Endothelial cell of umbilical vein (primary cell): ENCODE data around the gene CTTNBP2. TPM values are rescaled to one million over a fixed set of nuclear protein-coding genes. Genes with fewer than 3 reads are reported as not detected.

Source experiments
- BruUV-seq: library from RNA; stranded (reverse); fragments of 400-500 nt; replicated peaks from 2 replicates; lab custom pipeline; 2021; lab: Mats Ljungman, UMichigan
- CTCF ChIA-PET: fragments of 300-600, 350-600 bp; sonication (Branson Sonifier 250); formaldehyde crosslinking; loops from one replicate; lab custom pipeline; 2021; ENCODE audit warnings: antibody characterized with exemption, inconsistent platforms; lab: Charles Lee
- POLR2A ChIA-PET: fragments of 300-600, 350-600 bp; sonication (Branson Sonifier 250); formaldehyde crosslinking; loops from one replicate; lab custom pipeline; 2021; ENCODE audit warnings: antibody characterized with exemption, inconsistent platforms; lab: Charles Lee
- DNase-seq: peaks from one replicate; pipeline ENCODE4 v3.0.0-alpha.2; 2011; ENCODE audit warnings: low read depth, low spot score
- FAIRE-seq: peaks from 2 replicates; lab custom pipeline; 2011; peaks lifted over from hg19 to GRCh38; lab: Jason Lieb, UNC
- H2AFZ ChIP-seq: 2 replicates; pipeline ENCODE4 v1.6.0; 2012; ENCODE audit warnings: low read depth, low read length, control low read depth, inconsistent platforms
- H3K27ac ChIP-seq: 2 replicates; pipeline ENCODE4 v1.5.1; 2011; ENCODE audit warnings: low read depth, mild to moderate bottlenecking, control low read depth, low read length, moderate library complexity; ENCODE audit not compliant: insufficient read depth
- H3K27me3 ChIP-seq, 2 experiments: 2 replicates each; pipeline versions ENCODE4 v1.6.0 to v1.6.1; 2011; ENCODE audit warnings: low read length in 2 of 2, mixed read lengths in 1 of 2; ENCODE audit not compliant: control insufficient read depth in 2 of 2, insufficient read depth in 2 of 2
- H3K36me3 ChIP-seq, 2 experiments: 2 replicates in 1 of 2; 3 replicates in 1 of 2; pipeline ENCODE4 v1.5.1; 2011; ENCODE audit warnings: low read length in 2 of 2, mild to moderate bottlenecking in 1 of 2, moderate library complexity in 1 of 2; ENCODE audit not compliant: control insufficient read depth in 2 of 2, insufficient read depth in 2 of 2; ENCODE audit errors: extremely low read depth in 1 of 2
- H3K4me1 ChIP-seq: 3 replicates; pipeline ENCODE4 v1.5.1; 2011; ENCODE audit warnings: mild to moderate bottlenecking, low read length; ENCODE audit not compliant: control insufficient read depth, insufficient read depth; ENCODE audit errors: extremely low read depth
- H3K4me2 ChIP-seq: 2 replicates; pipeline ENCODE4 v1.6.1; 2011; ENCODE audit warnings: low read length, control low read depth, mixed read lengths; ENCODE audit not compliant: insufficient read depth
- H3K4me3 ChIP-seq, 3 experiments: fragments of 200-600 bp in 1 of 3; sonication (generic), shearing (Covaris generic) in 1 of 3; replicated peaks in 1 of 3; 2 replicates each; pipeline ENCODE4 v1.5.1; 2011 to 2016; ENCODE audit warnings: control low read depth in 3 of 3, low read length in 3 of 3, mild to moderate bottlenecking in 2 of 3, inconsistent platforms in 1 of 3, low read depth in 1 of 3, moderate library complexity in 1 of 3; ENCODE audit not compliant: insufficient read depth in 1 of 3
- H3K79me2 ChIP-seq: 2 replicates; pipeline ENCODE4 v1.6.0; 2012; ENCODE audit warnings: low read length, inconsistent platforms; ENCODE audit not compliant: control insufficient read depth, insufficient read depth
- H3K9ac ChIP-seq: replicated peaks from 2 replicates; pipeline ENCODE3; 2011; ENCODE audit warnings: low read length, control low read depth; ENCODE audit not compliant: insufficient read depth; ENCODE audit errors: extremely low read depth
- H3K9me1 ChIP-seq: replicated peaks from 3 replicates; pipeline ENCODE4 v1.6.0; 2011; ENCODE audit warnings: mild to moderate bottlenecking, low read length; ENCODE audit not compliant: control insufficient read depth, insufficient read depth; ENCODE audit errors: extremely low read depth
- H3K9me3 ChIP-seq: replicated peaks from 2 replicates; pipeline ENCODE4 v1.5.1; 2012; ENCODE audit warnings: low read length, inconsistent platforms; ENCODE audit not compliant: control insufficient read depth, insufficient read depth
- H4K20me1 ChIP-seq: replicated peaks from 2 replicates; pipeline ENCODE3; 2011; ENCODE audit warnings: mild to moderate bottlenecking, low read length; ENCODE audit not compliant: control insufficient read depth, insufficient read depth; ENCODE audit errors: extremely low read depth
- CTCF ChIP-seq, 2 donors: IDR thresholded peaks; 1 replicate in 1 of 2; 2 replicates in 1 of 2; pipeline ENCODE4 v1.5.1; 2011; ENCODE audit warnings: low read length in 2 of 2, mild to moderate bottlenecking in 2 of 2, moderate library complexity in 2 of 2, control low read depth in 1 of 2, inconsistent platforms in 1 of 2, low read depth in 1 of 2; ENCODE audit not compliant: insufficient read depth in 1 of 2; ENCODE audit errors: extremely low read depth in 1 of 2
- EZH2 ChIP-seq: IDR thresholded peaks from 2 replicates; pipeline ENCODE4 v1.6.1; 2012; ENCODE audit warnings: borderline replicate concordance, low read depth, mild to moderate bottlenecking, moderate library complexity, low read length, inconsistent platforms; ENCODE audit not compliant: severe bottlenecking
- FOS ChIP-seq: IDR thresholded peaks from 2 replicates; pipeline ENCODE4 v1.6.1; 2011; ENCODE audit warnings: mild to moderate bottlenecking, low read length, moderate library complexity, borderline replicate concordance; ENCODE audit not compliant: insufficient read depth
- GATA2 ChIP-seq: IDR thresholded peaks from 2 replicates; pipeline ENCODE4 v1.7.0; 2011; ENCODE audit warnings: low read depth, mild to moderate bottlenecking, moderate library complexity, mixed read lengths, low read length; ENCODE audit not compliant: insufficient read length, insufficient read depth
- JUN ChIP-seq: IDR thresholded peaks from 2 replicates; pipeline ENCODE4 v1.6.1; 2011; ENCODE audit warnings: borderline replicate concordance, low read depth; ENCODE audit not compliant: insufficient read length, insufficient read depth
- MAX ChIP-seq: IDR thresholded peaks from 2 replicates; pipeline ENCODE4 v1.6.1; 2011; ENCODE audit not compliant: insufficient read depth, insufficient read length
- MYC ChIP-seq: IDR thresholded peaks from one replicate; pipeline ENCODE4 v1.6.1; 2011; ENCODE audit warnings: mild to moderate bottlenecking, low read depth, low read length
- POLR2A ChIP-seq: IDR thresholded peaks from 2 replicates; pipeline ENCODE4 v1.6.1; 2012; ENCODE audit warnings: low read depth, mild to moderate bottlenecking, control low read depth, low read length
- POLR2AphosphoS5 ChIP-seq: IDR thresholded peaks from 2 replicates; pipeline ENCODE4 v1.6.1; 2012; ENCODE audit warnings: low read depth, mild to moderate bottlenecking, control low read depth, low read length, moderate library complexity; ENCODE audit not compliant: insufficient read depth
- dilution Hi-C: fragments of 300-500 bp; cut with MboI; formaldehyde crosslinking; loops from one replicate; pipeline ENCODE4 v1.15.0; 2019; ENCODE audit warnings: low sequenced_read_pairs; ENCODE audit not compliant: extremely low pct_ligation_motif_present
- intact Hi-C: fragments of 100-400 bp; cut with micrococcal nuclease; formaldehyde crosslinking; loops from one replicate; pipeline ENCODE4 v1.10.0; 2022
- polyA plus RNA-seq, 4 experiments: library from polyadenylated mRNA; depleted of rRNA in 3 of 4; stranded (reverse) in 3 of 4; unstranded in 1 of 4; fragments of >200 nt; gene quantifications; 2 replicates each; pipeline versions ENCODE4 v1.2.1 to v1.2.3, GENCODE V29; 2011 to 2012; ENCODE audit warnings: missing spikeins in 1 of 4
- total RNA-seq: library from RNA; stranded (reverse); gene quantifications from 2 replicates; pipeline ENCODE4 v1.2.3, GENCODE V29; 2021

CTTNBP2 gene
- total and polyA plus RNA-seq, 2 donors (not counting 3 experiments of a cell fraction or from before 2014, with no cell fraction given) = 0.08 to 0.35 TPM

GRCh38 chr7:117841011-117841410 lies 32.2 kb downstream of the CTTNBP2 start:
- FAIRE-seq = no peak
- H3K9ac ChIP-seq = no peak overlapping the region
- ChIA-PET CTCF (interaction anchor here (1.0 kb wide), 1 partner anchor 313 kb away, joined by 3 read pairs; no protein-coding TSS in a partner anchor), POLR2A (no interaction called here)
- no peak overlapping the region for H3K27ac ChIP-seq
- H3K79me2 ChIP-seq = no peaks in the 10 kb centered on the region
- no peaks in the 10 kb centered on the region for H3K36me3 ChIP-seq
- H3K9me1 ChIP-seq = no peaks in the 10 kb centered on the region
- no TSS peak for BruUV-seq
- H3K9me3 ChIP-seq = no peaks in the 10 kb centered on the region
- dilution Hi-C loops (no loop called here), intact Hi-C loops (no loop called here)
- DNase-seq = no peak
- no peaks in the 10 kb centered on the region for H4K20me1 ChIP-seq
- no peaks in the 10 kb centered on the region for H3K27me3 ChIP-seq
- H2AFZ ChIP-seq = no peak overlapping the region
- H3K4me3 ChIP-seq = no peak overlapping the region
- no peaks in the 10 kb centered on the region for H3K4me1 ChIP-seq
- H3K4me2 ChIP-seq = no peak overlapping the region
- TF ChIP-seq MYC (no peak), FOS (no peak), POLR2AphosphoS5 (no peak), EZH2 (no peak), CTCF (IDR thresholded peaks at IDR 0.05; ENCODE audit: extremely low read depth in 1 of 2, insufficient read depth in 1 of 2, low read depth in 1 of 2, low read length in 2 of 2) (no peak), MAX (no peak), JUN (no peak), GATA2 (no peak), POLR2A (no peak)
